A673 (cell line): Measurements from ENCODE around the gene AIFM3.

ENCODE experiments used
- CTCF ChIP-seq: fragments of 300-800, 200-600 bp; sonication (generic); conservative IDR thresholded peaks from 2 replicates; pipeline ENCODE4 v1.5.1; 2017; ENCODE audit warnings: low read depth, mild to moderate bottlenecking, antibody characterized with exemption, low read length, moderate library complexity, mixed read lengths
- EZH2 ChIP-seq: fragments of 200-600 bp; sonication (generic); IDR thresholded peaks from 2 replicates; pipeline ENCODE4 v1.6.1; 2017; ENCODE audit warnings: borderline replicate concordance, low read depth, mild to moderate bottlenecking, mixed read lengths, antibody characterized with exemption, low read length; ENCODE audit not compliant: poor library complexity, severe bottlenecking

- TF ChIP-seq CTCF = no peak
- TF ChIP-seq EZH2 = no peak
Measured at GRCh38 chr22:20994902-20995241, 27.8 kb downstream of the AIFM3 start.
